Measurements from ENCODE around the gene GNAS-AS1. TPM values are rescaled to one million over a fixed set of nuclear protein-coding genes. Genes with fewer than 3 reads are reported as not detected.

GNAS-AS1 gene
- total RNA-seq, 1 donor from 2014 or later = 1.1 TPM

- H3K36me3 ChIP-seq = no peaks in the 10 kb centered on the region
- no peak for ATAC-seq
- H3K4me3 ChIP-seq = no peak overlapping the region
- peaks cover 13% of the 10 kb centered on the region for H3K27me3 ChIP-seq
- no peaks in the 10 kb centered on the region for H3K9me3 ChIP-seq
- H3K27ac ChIP-seq = no peak overlapping the region
- no peaks in the 10 kb centered on the region for H3K4me1 ChIP-seq
- intact Hi-C loops (cut with DNase I) = no loop called here
- DNase-seq = no peak
- TF ChIP-seq CTCF (IDR thresholded peaks at IDR 0.05) = no peak
Observed at GRCh38 chr20:58810116-58810878, 40.4 kb downstream of the GNAS-AS1 start.

GRCh38 chr20:58808271-58809046 lies 42.2 kb downstream of the GNAS-AS1 start:
- Histone ChIP-seq H3K27me3 (peaks cover 23% of the 10 kb centered on the region), H3K27ac (no peak overlapping the region), H3K4me3 (no peak overlapping the region), H3K4me1 (no peaks in the 10 kb centered on the region), H3K9me3 (no peaks in the 10 kb centered on the region), H3K36me3 (no peaks in the 10 kb centered on the region)
- intact Hi-C loops (cut with DNase I) = no loop called here
- DNase-seq (no peak), ATAC-seq (no peak)
- TF ChIP-seq CTCF (IDR thresholded peaks at IDR 0.05) = no peak

- no peak for ATAC-seq
- no peak overlapping the region for H3K27ac ChIP-seq
- no peaks in the 10 kb centered on the region for H3K9me3 ChIP-seq
- no peak for TF ChIP-seq CTCF (IDR thresholded peaks at IDR 0.05)
- no peak overlapping the region for H3K4me3 ChIP-seq
- intact Hi-C loops (cut with DNase I) = no loop called here
- peaks cover 23% of the 10 kb centered on the region for H3K27me3 ChIP-seq
- no peak for DNase-seq
- H3K36me3 ChIP-seq = no peaks in the 10 kb centered on the region
- no peaks in the 10 kb centered on the region for H3K4me1 ChIP-seq
Observed at GRCh38 chr20:58807801-58808200, 42.9 kb downstream of the GNAS-AS1 start.

- intact Hi-C loops (cut with DNase I) = no loop called here
- H3K9me3 ChIP-seq = no peaks in the 10 kb centered on the region
- ATAC-seq = no peak
- H3K4me1 ChIP-seq = no peaks in the 10 kb centered on the region
- no peak for TF ChIP-seq CTCF (IDR thresholded peaks at IDR 0.05)
- peaks cover 24% of the 10 kb centered on the region for H3K27me3 ChIP-seq
- H3K4me3 ChIP-seq = no peak overlapping the region
- no peak overlapping the region for H3K27ac ChIP-seq
- no peak for DNase-seq
- no peaks in the 10 kb centered on the region for H3K36me3 ChIP-seq
Observed at GRCh38 chr20:58803533-58803932, 47.2 kb downstream of the GNAS-AS1 start.

- no peaks in the 10 kb centered on the region for H3K36me3 ChIP-seq
- intact Hi-C loops (cut with DNase I) = no loop called here
- no peak overlapping the region for H3K4me3 ChIP-seq
- ATAC-seq (no peak), DNase-seq (no peak)
- TF ChIP-seq CTCF (IDR thresholded peaks at IDR 0.05) = no peak
- no peaks in the 10 kb centered on the region for H3K4me1 ChIP-seq
- no peak overlapping the region for H3K27ac ChIP-seq
- H3K9me3 ChIP-seq = no peaks in the 10 kb centered on the region
- H3K27me3 ChIP-seq = peaks cover 17% of the 10 kb centered on the region
Observed at GRCh38 chr20:58802061-58802460, 48.6 kb downstream of the GNAS-AS1 start.
